Measurements from ENCODE around the gene PIBF1.

- TF ChIP-seq, protein P1, sequence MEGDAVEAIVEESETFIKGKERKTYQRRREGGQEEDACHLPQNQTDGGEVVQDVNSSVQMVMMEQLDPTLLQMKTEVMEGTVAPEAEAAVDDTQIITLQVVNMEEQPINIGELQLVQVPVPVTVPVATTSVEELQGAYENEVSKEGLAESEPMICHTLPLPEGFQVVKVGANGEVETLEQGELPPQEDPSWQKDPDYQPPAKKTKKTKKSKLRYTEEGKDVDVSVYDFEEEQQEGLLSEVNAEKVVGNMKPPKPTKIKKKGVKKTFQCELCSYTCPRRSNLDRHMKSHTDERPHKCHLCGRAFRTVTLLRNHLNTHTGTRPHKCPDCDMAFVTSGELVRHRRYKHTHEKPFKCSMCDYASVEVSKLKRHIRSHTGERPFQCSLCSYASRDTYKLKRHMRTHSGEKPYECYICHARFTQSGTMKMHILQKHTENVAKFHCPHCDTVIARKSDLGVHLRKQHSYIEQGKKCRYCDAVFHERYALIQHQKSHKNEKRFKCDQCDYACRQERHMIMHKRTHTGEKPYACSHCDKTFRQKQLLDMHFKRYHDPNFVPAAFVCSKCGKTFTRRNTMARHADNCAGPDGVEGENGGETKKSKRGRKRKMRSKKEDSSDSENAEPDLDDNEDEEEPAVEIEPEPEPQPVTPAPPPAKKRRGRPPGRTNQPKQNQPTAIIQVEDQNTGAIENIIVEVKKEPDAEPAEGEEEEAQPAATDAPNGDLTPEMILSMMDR (IDR thresholded peaks at IDR 0.05), result no peak
- TF ChIP-seq POLR2AphosphoS5 (IDR thresholded peaks at IDR 0.05), result no peak
Observed at GRCh38 chr13:72884101-72884500, 102.2 kb downstream of the PIBF1 start.

Measured in transverse colon (tissue), 4 donors.